Osteoblast (primary cell): ENCODE measurements around the gene HORMAD2. TPM values are rescaled to one million over a fixed set of nuclear protein-coding genes. Genes with fewer than 3 reads are reported as not detected.

ENCODE experiments used
- DNase-seq: peaks from one replicate; pipeline ENCODE4 v3.0.0; 2011; ENCODE audit warnings: low spot score, mixed read lengths; ENCODE audit not compliant: insufficient read length; ENCODE audit errors: missing footprints
- H2AFZ ChIP-seq: 2 replicates; pipeline ENCODE4 v1.6.0; 2011; ENCODE audit warnings: mild to moderate bottlenecking, low read length
- H3K27ac ChIP-seq: 2 replicates; pipeline ENCODE4 v1.5.1; 2011; ENCODE audit warnings: mild to moderate bottlenecking, low read depth, low read length, moderate library complexity
- H3K27me3 ChIP-seq: 2 replicates; pipeline ENCODE4 v1.6.0; 2012; ENCODE audit warnings: mild to moderate bottlenecking, control low read depth, inconsistent platforms, low read length, moderate library complexity; ENCODE audit not compliant: insufficient read depth
- H3K36me3 ChIP-seq: 2 replicates; pipeline ENCODE4 v1.5.1; 2011; ENCODE audit warnings: mild to moderate bottlenecking, low read length, control low read depth, moderate library complexity; ENCODE audit not compliant: insufficient read depth
- H3K4me1 ChIP-seq: 2 replicates; pipeline ENCODE4 v1.5.1; 2011; ENCODE audit warnings: mild to moderate bottlenecking, low read length, control low read depth, moderate library complexity; ENCODE audit not compliant: insufficient read depth
- H3K4me2 ChIP-seq: 2 replicates; pipeline ENCODE4 v1.6.0; 2011; ENCODE audit warnings: mild to moderate bottlenecking, low read length; ENCODE audit not compliant: insufficient read depth
- H3K4me3 ChIP-seq: fragments of 200-600 bp; sonication (generic); 3 replicates; pipeline ENCODE4 v1.5.1; 2012; ENCODE audit warnings: mild to moderate bottlenecking, low read length, inconsistent platforms; ENCODE audit not compliant: insufficient read depth
- H3K79me2 ChIP-seq: 2 replicates; pipeline ENCODE4 v1.6.0; 2012; ENCODE audit warnings: mild to moderate bottlenecking, low read length, control low read depth, inconsistent platforms; ENCODE audit not compliant: insufficient read depth
- H3K9me3 ChIP-seq: 2 replicates; pipeline ENCODE4 v1.5.1; 2011; ENCODE audit warnings: low read depth, low read length, control low read depth
- H4K20me1 ChIP-seq: 2 replicates; pipeline ENCODE4 v1.6.0; 2012; ENCODE audit warnings: mild to moderate bottlenecking, low read length, control low read depth; ENCODE audit not compliant: insufficient read depth
- total RNA-seq: library from RNA; depleted of rRNA; stranded (reverse); fragments of >200 nt; gene quantifications from 2 replicates; pipeline ENCODE4 v1.2.3, GENCODE V29; 2012
- TF ChIP-seq, protein P1 (sequence below): IDR thresholded peaks from 2 replicates; pipeline ENCODE4 v1.5.1; 2011; ENCODE audit warnings: mild to moderate bottlenecking, low read depth, low read length, moderate library complexity; ENCODE audit errors: extremely low read depth

Gene HORMAD2
- total RNA-seq, 1 donor, result under 0.01 TPM

DNA sequence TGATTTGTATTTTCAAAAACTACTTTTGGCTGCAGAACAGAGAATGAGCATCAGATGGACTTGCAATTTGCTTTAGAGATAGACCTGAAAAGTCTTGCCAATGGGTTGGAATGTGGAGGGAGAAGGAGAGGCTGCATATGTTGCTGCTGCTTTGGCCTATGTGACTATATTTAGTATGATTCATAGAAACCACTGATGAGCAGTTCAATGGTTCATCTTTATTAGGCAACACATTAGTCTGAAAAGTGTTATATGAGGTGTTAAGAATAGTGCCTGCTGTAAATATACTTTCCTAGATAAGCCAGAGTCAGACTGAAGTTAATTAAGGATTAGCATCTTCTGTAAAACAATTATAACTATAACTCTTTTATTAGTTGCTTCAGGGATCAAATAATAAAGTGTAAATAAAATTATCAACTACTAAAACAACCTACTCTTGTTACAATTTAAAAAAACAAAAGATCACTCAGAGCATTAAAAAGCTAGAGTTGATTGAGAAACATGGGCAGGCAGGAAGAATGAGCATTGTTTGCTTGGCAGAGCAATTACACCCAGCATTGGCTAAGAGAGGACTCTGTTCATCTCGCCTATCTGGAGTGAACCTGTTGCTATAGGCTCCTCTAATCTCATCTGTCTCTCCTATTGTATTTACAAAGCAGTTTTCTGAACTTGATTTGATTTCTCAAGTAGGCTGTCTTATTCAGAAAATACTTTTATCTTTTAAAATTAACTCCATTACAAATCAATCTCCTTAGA lies 36.3 kb downstream of the HORMAD2 start:
- Histone ChIP-seq H3K36me3 (no peaks in the 10 kb centered on the region), H3K4me2 (no peak overlapping the region), H3K27ac (peak overlapping the region; percentile 74), H4K20me1 (no peaks in the 10 kb centered on the region), H2AFZ (no peak overlapping the region), H3K79me2 (no peaks in the 10 kb centered on the region), H3K4me1 (peaks cover 15% of the 10 kb centered on the region), H3K27me3 (no peaks in the 10 kb centered on the region), H3K9me3 (no peaks in the 10 kb centered on the region), H3K4me3 (no peak overlapping the region)
- DNase-seq, result no peak
- TF ChIP-seq, protein P1, sequence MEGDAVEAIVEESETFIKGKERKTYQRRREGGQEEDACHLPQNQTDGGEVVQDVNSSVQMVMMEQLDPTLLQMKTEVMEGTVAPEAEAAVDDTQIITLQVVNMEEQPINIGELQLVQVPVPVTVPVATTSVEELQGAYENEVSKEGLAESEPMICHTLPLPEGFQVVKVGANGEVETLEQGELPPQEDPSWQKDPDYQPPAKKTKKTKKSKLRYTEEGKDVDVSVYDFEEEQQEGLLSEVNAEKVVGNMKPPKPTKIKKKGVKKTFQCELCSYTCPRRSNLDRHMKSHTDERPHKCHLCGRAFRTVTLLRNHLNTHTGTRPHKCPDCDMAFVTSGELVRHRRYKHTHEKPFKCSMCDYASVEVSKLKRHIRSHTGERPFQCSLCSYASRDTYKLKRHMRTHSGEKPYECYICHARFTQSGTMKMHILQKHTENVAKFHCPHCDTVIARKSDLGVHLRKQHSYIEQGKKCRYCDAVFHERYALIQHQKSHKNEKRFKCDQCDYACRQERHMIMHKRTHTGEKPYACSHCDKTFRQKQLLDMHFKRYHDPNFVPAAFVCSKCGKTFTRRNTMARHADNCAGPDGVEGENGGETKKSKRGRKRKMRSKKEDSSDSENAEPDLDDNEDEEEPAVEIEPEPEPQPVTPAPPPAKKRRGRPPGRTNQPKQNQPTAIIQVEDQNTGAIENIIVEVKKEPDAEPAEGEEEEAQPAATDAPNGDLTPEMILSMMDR, result no peak

DNA sequence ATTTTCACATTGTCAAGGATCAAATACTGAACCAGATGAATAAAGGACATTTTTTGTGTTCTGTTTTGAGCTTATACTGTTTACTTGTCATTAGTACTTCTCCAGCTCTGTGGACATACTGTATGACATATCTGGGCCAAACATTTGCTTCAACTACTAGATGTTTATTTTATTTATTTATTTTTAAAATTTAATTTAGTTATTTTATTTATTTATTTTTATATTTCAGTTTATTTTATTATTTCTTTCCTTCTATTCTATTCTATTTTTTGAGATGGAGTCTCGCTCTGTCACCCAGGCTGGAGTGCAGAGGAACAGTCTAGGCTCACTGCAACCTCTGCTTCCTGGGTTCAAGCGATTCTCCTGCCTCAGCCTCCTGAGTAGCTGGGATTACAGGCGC lies 37.0 kb downstream of the HORMAD2 start:
- H3K79me2 ChIP-seq, result no peaks in the 10 kb centered on the region
- peak overlapping the region; percentile 74 for H3K27ac ChIP-seq
- H4K20me1 ChIP-seq, result no peaks in the 10 kb centered on the region
- H3K36me3 ChIP-seq, result no peaks in the 10 kb centered on the region
- peaks cover 15% of the 10 kb centered on the region for H3K4me1 ChIP-seq
- H2AFZ ChIP-seq, result no peak overlapping the region
- no peak overlapping the region for H3K4me3 ChIP-seq
- TF ChIP-seq, protein P1, result no peak
- no peaks in the 10 kb centered on the region for H3K27me3 ChIP-seq
- no peak overlapping the region for H3K4me2 ChIP-seq
- no peak for DNase-seq
- H3K9me3 ChIP-seq, result no peaks in the 10 kb centered on the region

DNA sequence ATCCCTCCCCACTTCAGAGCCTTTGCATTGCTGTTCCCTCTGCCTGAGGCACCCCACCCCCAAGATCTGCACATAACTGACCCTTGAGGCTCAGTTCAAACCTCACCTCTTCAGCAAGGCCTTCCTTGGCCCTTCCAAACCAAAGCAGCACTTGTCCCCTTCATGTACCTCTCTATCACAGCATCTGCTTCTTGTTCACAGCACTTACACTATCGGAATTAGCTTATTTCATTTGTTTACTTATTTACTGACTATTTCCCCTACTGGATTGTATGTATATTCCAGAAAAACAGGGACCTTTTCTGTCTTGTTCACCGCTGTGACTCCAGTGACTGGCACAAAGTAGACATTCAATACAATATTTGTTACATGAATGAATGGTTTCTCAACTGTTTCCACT lies 38.0 kb downstream of the HORMAD2 start:
- Histone ChIP-seq H2AFZ (no peak overlapping the region), H3K79me2 (no peaks in the 10 kb centered on the region), H3K36me3 (no peaks in the 10 kb centered on the region), H3K27me3 (no peaks in the 10 kb centered on the region), H3K27ac (no peak overlapping the region), H4K20me1 (no peaks in the 10 kb centered on the region), H3K9me3 (no peaks in the 10 kb centered on the region), H3K4me1 (peaks cover 18% of the 10 kb centered on the region), H3K4me2 (no peak overlapping the region), H3K4me3 (no peak overlapping the region)
- TF ChIP-seq, protein P1, result no peak
- no peak for DNase-seq

DNA sequence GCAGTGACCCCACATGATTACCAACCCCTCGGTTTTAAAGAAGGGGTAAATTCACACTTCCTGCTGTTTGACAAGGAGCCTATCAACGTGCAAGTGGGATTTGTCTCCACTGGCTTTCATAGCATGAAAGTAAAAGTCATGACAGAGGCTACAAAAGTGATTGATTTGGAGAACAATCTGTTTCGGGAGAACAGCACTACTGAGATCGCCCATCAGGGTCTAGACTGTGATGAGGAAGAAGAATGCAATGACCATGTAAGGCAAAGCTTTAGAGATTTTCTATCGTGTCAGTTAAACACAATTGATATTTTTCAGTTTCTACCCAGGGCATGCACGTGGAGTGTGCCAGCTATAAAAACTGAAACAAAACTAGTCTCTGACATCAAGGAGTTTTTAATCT lies 41.7 kb downstream of the HORMAD2 start:
- no peaks in the 10 kb centered on the region for H3K27me3 ChIP-seq
- H3K4me1 ChIP-seq, result peaks cover 4% of the 10 kb centered on the region
- TF ChIP-seq, protein P1, result no peak
- no peaks in the 10 kb centered on the region for H3K79me2 ChIP-seq
- no peaks in the 10 kb centered on the region for H3K9me3 ChIP-seq
- DNase-seq, result no peak
- H3K4me3 ChIP-seq, result no peak overlapping the region
- H3K27ac ChIP-seq, result no peak overlapping the region
- H4K20me1 ChIP-seq, result no peaks in the 10 kb centered on the region
- no peaks in the 10 kb centered on the region for H3K36me3 ChIP-seq
- H3K4me2 ChIP-seq, result no peak overlapping the region
- peak overlapping the region; percentile 59 for H2AFZ ChIP-seq
